GM21515 (cell line): ENCODE results near the gene RELCH.

Experiments
- ATAC-seq: cut with Tn5 transposase; IDR thresholded peaks from one replicate; pipeline ENCODE4 v1.9.1; 2021; ENCODE audit not compliant: unreplicated experiment

Gene RELCH

DNA sequence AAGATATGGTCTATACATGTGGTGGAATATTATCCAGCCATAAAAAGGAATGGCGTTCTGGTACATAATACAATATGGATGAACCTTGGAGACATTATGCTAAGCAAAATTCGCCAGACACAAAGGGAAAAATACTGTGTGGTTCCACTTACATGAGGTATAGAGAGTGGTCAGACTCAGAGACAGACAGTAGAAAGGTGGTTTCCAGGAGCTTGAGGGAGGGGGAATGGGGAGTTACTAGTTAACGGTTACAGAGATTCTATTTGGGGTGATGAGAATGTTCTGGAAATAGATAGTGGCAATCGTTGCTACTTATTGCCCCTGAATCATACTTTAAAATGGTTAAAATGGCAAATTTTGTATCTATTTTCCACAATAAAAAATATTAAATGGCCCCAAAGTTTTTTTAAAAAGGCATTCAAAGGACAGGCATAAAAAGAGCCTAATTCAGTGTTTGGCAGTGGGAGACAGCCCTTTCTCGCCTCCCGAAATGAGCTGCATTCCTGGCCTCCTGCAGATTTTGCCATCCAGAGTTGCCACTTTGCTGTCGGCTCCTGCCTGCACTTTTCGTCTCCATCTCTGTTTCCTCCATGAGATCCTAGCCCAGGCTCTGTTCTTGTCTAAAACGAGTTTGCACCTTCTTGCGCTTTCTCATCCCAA lies 151.5 kb downstream of the RELCH start:
- no peak for ATAC-seq

- ATAC-seq, result no peak
Measured at GRCh38 chr18:62339106-62339988, 152.3 kb downstream of the RELCH start.

DNA sequence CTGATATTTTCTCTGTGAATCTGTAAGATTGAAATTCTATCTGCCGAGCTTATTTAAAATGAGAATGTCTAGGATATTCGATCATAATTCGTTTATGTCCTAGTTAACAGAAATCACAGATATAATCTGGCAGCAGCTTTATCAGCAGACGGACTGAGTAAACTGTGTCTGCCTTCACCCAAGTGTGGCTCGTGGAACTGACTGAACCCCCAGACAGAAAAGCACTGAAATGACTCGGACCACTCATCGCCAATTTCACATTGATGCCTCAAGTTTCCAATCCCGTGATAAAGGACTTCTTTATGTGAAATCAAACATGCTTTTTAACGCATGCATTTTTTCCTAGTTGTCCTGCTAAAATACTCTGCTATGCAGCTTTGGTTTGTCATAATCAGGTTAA lies 153.9 kb downstream of the RELCH start:
- ATAC-seq, result no peak

DNA sequence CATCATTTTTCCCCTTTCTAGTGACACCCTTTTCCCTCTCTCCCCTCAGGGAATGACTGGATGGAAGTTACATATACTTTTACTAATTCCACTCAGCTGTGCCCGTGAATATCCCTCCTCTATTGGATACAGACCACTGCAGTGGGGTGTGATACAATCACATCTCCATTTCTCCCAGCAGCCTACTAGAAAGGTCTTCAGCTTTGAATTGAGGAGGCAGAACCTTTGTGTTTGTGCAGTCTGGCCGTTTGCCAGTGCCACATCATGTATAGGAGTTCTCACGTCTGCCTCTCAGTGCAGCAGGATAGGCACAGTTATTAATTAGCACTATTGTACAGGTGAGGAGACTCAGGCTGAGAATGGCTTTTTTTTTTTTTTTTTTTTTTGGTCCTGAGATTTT lies 154.4 kb downstream of the RELCH start:
- ATAC-seq, result no peak

GRCh38 chr18:62342884-62343283 lies 155.8 kb downstream of the RELCH start:
- no peak for ATAC-seq

GRCh38 chr18:62343316-62343715 lies 156.3 kb downstream of the RELCH start:
- no peak for ATAC-seq

DNA sequence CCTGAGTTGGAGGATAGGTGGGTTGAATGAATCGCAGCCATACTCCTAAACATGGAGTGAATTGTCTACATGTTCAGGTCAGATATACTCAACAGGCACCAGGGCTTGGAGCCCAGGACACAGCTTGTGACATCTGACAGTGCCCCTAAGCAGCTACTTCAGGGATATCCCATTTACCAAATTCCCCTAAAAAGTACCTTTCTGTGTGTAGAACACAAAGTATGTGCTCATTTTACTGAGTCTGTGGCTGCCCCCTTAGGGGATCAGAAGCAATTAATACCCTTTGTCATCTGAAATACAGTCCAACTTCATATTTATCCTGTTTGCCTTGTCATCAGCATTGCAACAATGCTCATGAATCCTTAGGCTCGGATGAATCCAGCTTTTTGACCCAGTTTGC lies 158.9 kb downstream of the RELCH start:
- no peak for ATAC-seq

DNA sequence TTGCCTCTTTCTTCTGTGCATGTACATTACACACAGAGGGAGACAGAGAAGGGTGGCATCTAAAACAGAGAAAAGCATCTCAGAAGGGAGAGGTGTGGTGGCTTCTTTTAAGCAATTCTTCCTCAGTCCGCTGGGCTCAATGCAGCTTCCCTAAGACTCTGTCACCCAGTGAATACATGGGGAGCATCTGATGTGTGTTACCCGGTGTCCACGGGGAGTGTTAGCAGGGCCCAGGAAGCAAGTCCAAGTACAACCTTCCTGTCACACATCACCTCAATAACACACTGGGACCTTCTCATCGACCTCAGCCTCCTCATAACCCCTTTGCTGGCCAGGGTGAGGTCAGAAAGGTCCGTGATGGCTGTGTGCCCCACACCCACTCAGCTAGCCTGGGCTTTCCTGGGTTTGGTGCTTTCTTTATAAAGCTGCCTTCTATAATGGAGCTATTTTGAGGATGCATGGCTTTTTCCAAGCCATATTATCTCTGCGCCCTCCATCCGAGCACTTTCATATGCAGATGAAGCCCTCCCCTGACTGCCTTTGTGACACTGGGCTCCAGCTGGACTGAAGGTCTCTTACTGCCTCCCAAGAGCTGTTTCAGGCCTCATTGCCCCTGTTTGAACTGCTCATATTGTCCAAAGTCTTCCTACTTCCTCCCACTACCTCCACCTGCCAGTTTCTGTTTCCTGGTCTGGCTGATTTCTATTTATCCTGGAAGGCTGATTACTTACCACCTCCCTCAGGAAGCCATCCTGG lies 159.5 kb downstream of the RELCH start:
- no peak for ATAC-seq

- no peak for ATAC-seq
Measured at GRCh38 chr18:62347089-62347506, 160.0 kb downstream of the RELCH start.

GRCh38 chr18:62348474-62348873 lies 161.4 kb downstream of the RELCH start:
- ATAC-seq, result no peak

GRCh38 chr18:62353170-62353569 lies 166.1 kb downstream of the RELCH start:
- ATAC-seq, result no peak

- no peak for ATAC-seq
Measured at GRCh38 chr18:62354151-62354550, 167.1 kb downstream of the RELCH start.

GRCh38 chr18:62357079-62357719 lies 170.1 kb downstream of the RELCH start:
- no peak for ATAC-seq
